GM19397 (cell line): ENCODE results near the gene TRIM46.
"Not testable (repeated sequence)": the region's sequence is repeated elsewhere in the genome, so short reads cannot be mapped to it uniquely, and the experiment has no call there.

Experiments used
- ATAC-seq: cut with Tn5 transposase; IDR thresholded peaks from one replicate; pipeline ENCODE4 v1.9.1; 2021; ENCODE audit warnings: mild to moderate bottlenecking, moderate library complexity; ENCODE audit not compliant: unreplicated experiment

Gene TRIM46

GRCh38 chr1:155185783-155186066 is 12.1 kb downstream of the TRIM46 start:
- no peak for ATAC-seq

- no peak for ATAC-seq
Observed at GRCh38 chr1:155186067-155186793, 12.6 kb downstream of the TRIM46 start.

- ATAC-seq: no peak
Observed at GRCh38 chr1:155186794-155187455, 13.3 kb downstream of the TRIM46 start.

- no peak for ATAC-seq
Observed at GRCh38 chr1:155187456-155187891, 13.8 kb downstream of the TRIM46 start.

- no peak for ATAC-seq
Observed at GRCh38 chr1:155188268-155188667, 14.6 kb downstream of the TRIM46 start.

GRCh38 chr1:155189926-155190325 is 16.3 kb downstream of the TRIM46 start:
- ATAC-seq: not testable (repeated sequence)

GRCh38 chr1:155191904-155192303 is 18.3 kb downstream of the TRIM46 start:
- ATAC-seq: no peak

GRCh38 chr1:155192346-155193274 is 19.0 kb downstream of the TRIM46 start:
- no peak for ATAC-seq

- peak; percentile 68 for ATAC-seq
Observed at GRCh38 chr1:155193275-155193990, 19.8 kb downstream of the TRIM46 start.

- ATAC-seq: not testable (repeated sequence)
Observed at GRCh38 chr1:155193991-155194240, 20.3 kb downstream of the TRIM46 start.

GRCh38 chr1:155195201-155196102 is 21.8 kb downstream of the TRIM46 start:
- ATAC-seq: no peak

- no peak for ATAC-seq
Observed at GRCh38 chr1:155196103-155196892, 22.6 kb downstream of the TRIM46 start.

GRCh38 chr1:155196893-155197638 is 23.4 kb downstream of the TRIM46 start:
- no peak for ATAC-seq

GRCh38 chr1:155197901-155198546 is 24.4 kb downstream of the TRIM46 start:
- ATAC-seq: no peak

- no peak for ATAC-seq
Observed at GRCh38 chr1:155198547-155198906, 24.9 kb downstream of the TRIM46 start.

GRCh38 chr1:155199792-155200191 is 26.1 kb downstream of the TRIM46 start:
- no peak for ATAC-seq

GRCh38 chr1:155200920-155201319 is 27.3 kb downstream of the TRIM46 start:
- ATAC-seq: no peak

GRCh38 chr1:155202198-155202597 is 28.5 kb downstream of the TRIM46 start:
- ATAC-seq: no peak
